GM03348 (cell line): ENCODE results near the gene COL26A1.

Source experiments
- DNase-seq: peaks from one replicate; pipeline ENCODE4 v3.0.0; 2012; ENCODE audit warnings: low spot score

Gene COL26A1

GRCh38 chr7:101534873-101535272 lies 172.2 kb downstream of the COL26A1 start:
- no peak for DNase-seq

GRCh38 chr7:101535351-101535751 lies 172.7 kb downstream of the COL26A1 start:
- DNase-seq, result no peak

- no peak for DNase-seq
Measured at GRCh38 chr7:101536232-101536631, 173.6 kb downstream of the COL26A1 start.

- DNase-seq, result no peak
Measured at GRCh38 chr7:101536668-101537067, 174.0 kb downstream of the COL26A1 start.

- no peak for DNase-seq
Measured at GRCh38 chr7:101537205-101537604, 174.5 kb downstream of the COL26A1 start.

- no peak for DNase-seq
Measured at GRCh38 chr7:101537935-101538595, 175.4 kb downstream of the COL26A1 start.

GRCh38 chr7:101538596-101539459 lies 176.2 kb downstream of the COL26A1 start:
- DNase-seq, result peak; percentile 92

- no peak for DNase-seq
Measured at GRCh38 chr7:101539784-101540183, 177.1 kb downstream of the COL26A1 start.

- DNase-seq, result peak; percentile 70
Measured at GRCh38 chr7:101542527-101543241, 180.0 kb downstream of the COL26A1 start.

- DNase-seq, result no peak
Measured at GRCh38 chr7:101543242-101543766, 180.6 kb downstream of the COL26A1 start.

- no peak for DNase-seq
Measured at GRCh38 chr7:101543846-101544245, 181.2 kb downstream of the COL26A1 start.

GRCh38 chr7:101545441-101546190 lies 182.9 kb downstream of the COL26A1 start:
- no peak for DNase-seq

GRCh38 chr7:101546308-101546936 lies 183.7 kb downstream of the COL26A1 start:
- DNase-seq, result no peak

GRCh38 chr7:101547022-101547915 lies 184.6 kb downstream of the COL26A1 start:
- no peak for DNase-seq

- no peak for DNase-seq
Measured at GRCh38 chr7:101547916-101548661, 185.4 kb downstream of the COL26A1 start.

GRCh38 chr7:101549734-101550133 lies 187.1 kb downstream of the COL26A1 start:
- no peak for DNase-seq

GRCh38 chr7:101550641-101551541 lies 188.2 kb downstream of the COL26A1 start:
- DNase-seq, result no peak

- DNase-seq, result no peak
Measured at GRCh38 chr7:101553018-101553770, 190.5 kb downstream of the COL26A1 start.
